Natural killer cell treated with Interleukin-12 subunit alpha and Interleukin-12 subunit beta and Interleukin-15 and Interleukin-18, amount 100 ng/mL, for 72 hours (primary cell): ENCODE data around the gene ZNF655. TPM values are rescaled to one million over a fixed set of nuclear protein-coding genes. Genes with fewer than 3 reads are reported as not detected.

Experiments
- ATAC-seq, 2 donors: fragments of 150-1000 bp; cut with Tn5 transposase in 1 of 2; sonication (Bioruptor Pico), chemical (Tn5 transposase) in 1 of 2; 2 replicates each; pipeline ENCODE4 v1.10.0; 2021
- DNase-seq: peaks from one replicate; pipeline ENCODE4 v3.0.0; 2022; ENCODE audit warnings: low spot score
- H3K27ac Mint-ChIP-seq, 2 donors: 1 replicate in 1 of 2; 2 replicates in 1 of 2; pipeline ENCODE4 v1.8.0; 2022; ENCODE audit warnings: mixed read lengths in 2 of 2, mild to moderate bottlenecking in 1 of 2, moderate library complexity in 1 of 2
- H3K27me3 Mint-ChIP-seq, 2 donors: 1 replicate in 1 of 2; 2 replicates in 1 of 2; pipeline ENCODE4 v1.8.0; 2022; ENCODE audit warnings: mixed read lengths in 2 of 2
- H3K36me3 Mint-ChIP-seq: one replicate; pipeline ENCODE4 v1.8.0; 2022; ENCODE audit warnings: mixed read lengths
- H3K4me1 Mint-ChIP-seq, 2 donors: 1 replicate in 1 of 2; 2 replicates in 1 of 2; pipeline ENCODE4 v1.8.0; 2022; ENCODE audit warnings: low read depth in 2 of 2, mixed read lengths in 2 of 2, mild to moderate bottlenecking in 1 of 2
- H3K4me3 Mint-ChIP-seq: one replicate; pipeline ENCODE4 v1.8.0; 2022; ENCODE audit warnings: mixed read lengths
- H3K9me3 Mint-ChIP-seq: 2 replicates; pipeline ENCODE4 v1.8.0; 2022; ENCODE audit warnings: mixed read lengths
- total RNA-seq, 2 donors: library from RNA; stranded (reverse); gene quantifications; one replicate each; pipeline ENCODE4 v1.2.3, GENCODE V29; 2022

ZNF655 gene
- total RNA-seq, 2 donors from 2014 or later, result 111 to 115 TPM

GRCh38 chr7:99605527-99605926, 47.1 kb downstream of the ZNF655 start:
- Mint-ChIP-seq H3K4me3 (no peak overlapping the region), H3K36me3 (no peaks in the 10 kb centered on the region), H3K9me3 (no peaks in the 10 kb centered on the region), H3K27ac (no peak overlapping the region), H3K27me3 (no peaks in the 10 kb centered on the region), H3K4me1 (no peaks in the 10 kb centered on the region)
- ATAC-seq, result no peak
- DNase-seq, result no peak

GRCh38 chr7:99606531-99606930, 48.1 kb downstream of the ZNF655 start:
- Mint-ChIP-seq H3K4me3 (no peak overlapping the region), H3K27ac (no peak overlapping the region), H3K9me3 (no peaks in the 10 kb centered on the region), H3K4me1 (no peaks in the 10 kb centered on the region), H3K27me3 (no peaks in the 10 kb centered on the region), H3K36me3 (no peaks in the 10 kb centered on the region)
- ATAC-seq (no peak), DNase-seq (no peak)

- H3K9me3 Mint-ChIP-seq, result no peaks in the 10 kb centered on the region
- DNase-seq (no peak), ATAC-seq (no peak)
- H3K4me3 Mint-ChIP-seq, result no peak overlapping the region
- no peaks in the 10 kb centered on the region for H3K4me1 Mint-ChIP-seq
- no peaks in the 10 kb centered on the region for H3K27me3 Mint-ChIP-seq
- no peak overlapping the region for H3K27ac Mint-ChIP-seq
- no peaks in the 10 kb centered on the region for H3K36me3 Mint-ChIP-seq
Measured at GRCh38 chr7:99607548-99607947, 49.1 kb downstream of the ZNF655 start.

- H3K4me3 Mint-ChIP-seq, result peak overlapping the region; percentile 3
- peaks cover 8% of the 10 kb centered on the region for H3K36me3 Mint-ChIP-seq
- H3K27ac Mint-ChIP-seq, result no peak overlapping the region
Measured at GRCh38 chr7:99614495-99614894, 56.1 kb downstream of the ZNF655 start.

GRCh38 chr7:99615989-99616358, 57.5 kb downstream of the ZNF655 start:
- ATAC-seq (peak in 1 of 2 donors; percentile 0), DNase-seq (no peak)
- Mint-ChIP-seq H3K4me3 (peak overlapping the region; percentile 89), H3K9me3 (no peaks in the 10 kb centered on the region), H3K4me1 (peaks cover 34 to 37% of the 10 kb centered on the region in 2 donors), H3K36me3 (peaks cover 8% of the 10 kb centered on the region), H3K27me3 (no peaks in the 10 kb centered on the region), H3K27ac (peak overlapping the region; percentile 82 to 90)

More at GRCh38 chr7:99614495-99614894, 56.1 kb downstream of the ZNF655 start:
- ATAC-seq (no peak), DNase-seq (no peak)
- Mint-ChIP-seq H3K4me1 (peaks cover 34 to 36% of the 10 kb centered on the region in 2 donors), H3K9me3 (no peaks in the 10 kb centered on the region), H3K27me3 (no peaks in the 10 kb centered on the region)

- H3K27me3 Mint-ChIP-seq, result no peaks in the 10 kb centered on the region
- no peaks in the 10 kb centered on the region for H3K9me3 Mint-ChIP-seq
- H3K4me1 Mint-ChIP-seq, result peaks cover 36 to 37% of the 10 kb centered on the region in 2 donors
- peak within 1 kb of the TSS; percentile 82 to 90 for H3K27ac Mint-ChIP-seq
- H3K36me3 Mint-ChIP-seq, result peaks cover 8% of the 10 kb centered on the region
- peak within 1 kb of the TSS; percentile 89 for H3K4me3 Mint-ChIP-seq
- DNase-seq (peak; percentile 93), ATAC-seq (peak; percentile 97 to 98)
Measured at GRCh38 chr7:99616359-99617191, 58.1 kb downstream of the ZNF655 start, which contains the start of gene ZSCAN25. ZSCAN25 (plus strand) TSS chr7:99616946; CDS start chr7:99619607, 2,661 bp downstream.

- DNase-seq, result no peak
- no peaks in the 10 kb centered on the region for H3K27me3 Mint-ChIP-seq
- ATAC-seq, result peak in 1 of 2 donors; percentile 58
- peak overlapping the region; percentile 89 for H3K4me3 Mint-ChIP-seq
- H3K4me1 Mint-ChIP-seq, result peaks cover 36 to 37% of the 10 kb centered on the region in 2 donors
- H3K36me3 Mint-ChIP-seq, result peaks cover 8% of the 10 kb centered on the region
- H3K27ac Mint-ChIP-seq, result peak overlapping the region; percentile 82 to 90
- H3K9me3 Mint-ChIP-seq, result no peaks in the 10 kb centered on the region
Measured at GRCh38 chr7:99617192-99617781, 58.8 kb downstream of the ZNF655 start.

- H3K36me3 Mint-ChIP-seq, result peaks cover 14% of the 10 kb centered on the region
- no peak for ATAC-seq
- H3K27ac Mint-ChIP-seq, result peak overlapping the region in 1 of 2 donors; percentile 90
- H3K4me3 Mint-ChIP-seq, result peak overlapping the region; percentile 89
- no peaks in the 10 kb centered on the region for H3K9me3 Mint-ChIP-seq
- peaks cover 43 to 44% of the 10 kb centered on the region in 2 donors for H3K4me1 Mint-ChIP-seq
- H3K27me3 Mint-ChIP-seq, result no peaks in the 10 kb centered on the region
- no peak for DNase-seq
Measured at GRCh38 chr7:99618726-99619125, 60.3 kb downstream of the ZNF655 start.

GRCh38 chr7:99619571-99620130, 61.2 kb downstream of the ZNF655 start:
- H3K9me3 Mint-ChIP-seq, result no peaks in the 10 kb centered on the region
- peak overlapping the region; percentile 17 to 90 for H3K27ac Mint-ChIP-seq
- ATAC-seq (no peak), DNase-seq (no peak)
- H3K36me3 Mint-ChIP-seq, result peaks cover 20% of the 10 kb centered on the region
- H3K4me3 Mint-ChIP-seq, result no peak overlapping the region
- H3K27me3 Mint-ChIP-seq, result no peaks in the 10 kb centered on the region
- H3K4me1 Mint-ChIP-seq, result peaks cover 52 to 54% of the 10 kb centered on the region in 2 donors

- Mint-ChIP-seq H3K27ac (peak overlapping the region in 1 of 2 donors; percentile 14), H3K4me1 (peaks cover 55 to 58% of the 10 kb centered on the region in 2 donors), H3K9me3 (no peaks in the 10 kb centered on the region), H3K27me3 (no peaks in the 10 kb centered on the region), H3K4me3 (no peak overlapping the region), H3K36me3 (peaks cover 33% of the 10 kb centered on the region)
- DNase-seq (no peak), ATAC-seq (no peak)
Measured at GRCh38 chr7:99621271-99621670, 62.8 kb downstream of the ZNF655 start.

GRCh38 chr7:99622596-99622995, 64.2 kb downstream of the ZNF655 start:
- H3K27ac Mint-ChIP-seq, result peak overlapping the region in 1 of 2 donors; percentile 92
- no peaks in the 10 kb centered on the region for H3K27me3 Mint-ChIP-seq
- H3K4me1 Mint-ChIP-seq, result peaks cover 49 to 52% of the 10 kb centered on the region in 2 donors
- H3K4me3 Mint-ChIP-seq, result no peak overlapping the region
- no peaks in the 10 kb centered on the region for H3K9me3 Mint-ChIP-seq
- ATAC-seq (no peak), DNase-seq (no peak)
- H3K36me3 Mint-ChIP-seq, result peaks cover 36% of the 10 kb centered on the region

GRCh38 chr7:99623091-99623693, 64.8 kb downstream of the ZNF655 start:
- Mint-ChIP-seq H3K9me3 (no peaks in the 10 kb centered on the region), H3K36me3 (peaks cover 38% of the 10 kb centered on the region), H3K27ac (peak overlapping the region; percentile 92 to 94), H3K4me3 (peak overlapping the region; percentile 85), H3K4me1 (peaks cover 43 to 46% of the 10 kb centered on the region in 2 donors), H3K27me3 (no peaks in the 10 kb centered on the region)
- ATAC-seq (no peak), DNase-seq (no peak)

- H3K27me3 Mint-ChIP-seq, result no peaks in the 10 kb centered on the region
- H3K4me3 Mint-ChIP-seq, result peak overlapping the region; percentile 85
- peak; percentile 8 to 17 for ATAC-seq
- H3K27ac Mint-ChIP-seq, result peak overlapping the region; percentile 92 to 94
- DNase-seq, result no peak
- H3K9me3 Mint-ChIP-seq, result no peaks in the 10 kb centered on the region
- peaks cover 38 to 40% of the 10 kb centered on the region in 2 donors for H3K4me1 Mint-ChIP-seq
- H3K36me3 Mint-ChIP-seq, result peaks cover 43% of the 10 kb centered on the region
Measured at GRCh38 chr7:99623702-99624447, 65.4 kb downstream of the ZNF655 start.
